Naive thymus-derived CD4-positive, alpha-beta T cell (primary cell): ENCODE measurements around the gene FGFR3. TPM values are rescaled to one million over a fixed set of nuclear protein-coding genes. Genes with fewer than 3 reads are reported as not detected.

ENCODE experiments used
- ATAC-seq: fragments of 150-1000 bp; cut with Tn5 transposase; 2 replicates; pipeline ENCODE4 v1.10.0; 2021; ENCODE audit warnings: mild to moderate bottlenecking, moderate library complexity
- CTCF ChIA-PET: fragments of 350-600 bp; sonication (Branson Sonifier 250); formaldehyde crosslinking; loops from one replicate; lab custom pipeline; 2021; ENCODE audit warnings: antibody characterized with exemption; lab: Charles Lee
- POLR2A ChIA-PET: fragments of 350-600 bp; sonication (Branson Sonifier 250); formaldehyde crosslinking; loops from one replicate; lab custom pipeline; 2021; ENCODE audit warnings: antibody characterized with exemption, inconsistent platforms; lab: Charles Lee
- DNase-seq, 9 donors: peaks; one replicate each; pipeline versions ENCODE4 v3.0.0 to v3.0.0-alpha.2; 2020 to 2022; ENCODE audit warnings: mixed read lengths in 1 of 9
- H3K27ac ChIP-seq: one replicate; pipeline ENCODE4 v1.7.0; 2013; ENCODE audit warnings: mild to moderate bottlenecking, low read depth, low read length, moderate library complexity
- H3K27me3 ChIP-seq, 2 donors: one replicate each; pipeline ENCODE4 v1.7.0; 2013; ENCODE audit warnings: low read length in 2 of 2, mild to moderate bottlenecking in 2 of 2, moderate library complexity in 2 of 2; ENCODE audit not compliant: control insufficient read depth in 2 of 2, insufficient read depth in 2 of 2
- H3K36me3 ChIP-seq, 3 experiments: 1 replicate in 2 of 3; 2 replicates in 1 of 3; pipeline ENCODE4 v1.7.0; 2013; ENCODE audit warnings: low read length in 3 of 3, mild to moderate bottlenecking in 3 of 3, moderate library complexity in 1 of 3; ENCODE audit not compliant: insufficient read depth in 3 of 3, control insufficient read depth in 2 of 3
- H3K4me1 ChIP-seq, 2 donors: one replicate each; pipeline ENCODE4 v1.7.0; 2013; ENCODE audit warnings: low read length in 2 of 2, mild to moderate bottlenecking in 2 of 2, moderate library complexity in 1 of 2; ENCODE audit not compliant: control insufficient read depth in 2 of 2, insufficient read depth in 2 of 2
- H3K4me3 ChIP-seq: 2 replicates; pipeline ENCODE4 v1.7.0; 2013; ENCODE audit warnings: mild to moderate bottlenecking, low read length
- H3K9me3 ChIP-seq, 3 experiments: 1 replicate in 2 of 3; 2 replicates in 1 of 3; pipeline ENCODE4 v1.7.0; 2013; ENCODE audit warnings: low read length in 3 of 3; ENCODE audit not compliant: control insufficient read depth in 2 of 3
- H3K27ac Mint-ChIP-seq, 9 donors: one replicate each; pipeline ENCODE4 v1.8.0; 2020 to 2022; ENCODE audit warnings: mixed read lengths in 9 of 9, mild to moderate bottlenecking in 8 of 9, moderate library complexity in 5 of 9, inconsistent platforms in 2 of 9
- H3K27me3 Mint-ChIP-seq, 5 donors: one replicate each; pipeline ENCODE4 v1.8.0; 2021 to 2022; ENCODE audit warnings: mixed read lengths in 5 of 5, mild to moderate bottlenecking in 1 of 5
- H3K36me3 Mint-ChIP-seq, 5 donors: one replicate each; pipeline ENCODE4 v1.8.0; 2020 to 2022; ENCODE audit warnings: mixed read lengths in 5 of 5, mild to moderate bottlenecking in 3 of 5, inconsistent platforms in 1 of 5
- H3K4me1 Mint-ChIP-seq, 7 donors: one replicate each; pipeline ENCODE4 v1.8.0; 2020 to 2022; ENCODE audit warnings: mixed read lengths in 7 of 7, mild to moderate bottlenecking in 3 of 7, inconsistent platforms in 1 of 7
- H3K4me3 Mint-ChIP-seq, 10 donors: one replicate each; pipeline ENCODE4 v1.8.0; 2020 to 2022; ENCODE audit warnings: mild to moderate bottlenecking in 10 of 10, mixed read lengths in 10 of 10, moderate library complexity in 6 of 10, inconsistent platforms in 2 of 10
- H3K9me3 Mint-ChIP-seq, 11 donors: one replicate each; pipeline ENCODE4 v1.8.0; 2020 to 2022; ENCODE audit warnings: mixed read lengths in 11 of 11, mild to moderate bottlenecking in 4 of 11, inconsistent platforms in 1 of 11, moderate library complexity in 1 of 11
- intact Hi-C, 2 donors: fragments of 100-400 bp; cut with micrococcal nuclease; formaldehyde crosslinking; loops; one replicate each; pipeline ENCODE4 v1.15.1; 2023
- polyA plus RNA-seq, 2 donors: library from polyadenylated mRNA; unstranded; fragments of 300-500 nt; fragmentation: Illumina TruSeq; gene quantifications; one replicate each; pipeline ENCODE4 v1.2.3, GENCODE V29; 2021
- total RNA-seq, 6 experiments: library from RNA in 5 of 6; stranded (reverse) in 5 of 6; gene quantifications; 1 replicate in 5 of 6; 2 replicates in 1 of 6; pipeline ENCODE4 v1.2.3 and lab custom pipeline; 2021 to 2026

Gene FGFR3
- total and polyA plus RNA-seq, 7 experiments from 2014 or later, result 1.0 TPM; not detected in 6

DNA sequence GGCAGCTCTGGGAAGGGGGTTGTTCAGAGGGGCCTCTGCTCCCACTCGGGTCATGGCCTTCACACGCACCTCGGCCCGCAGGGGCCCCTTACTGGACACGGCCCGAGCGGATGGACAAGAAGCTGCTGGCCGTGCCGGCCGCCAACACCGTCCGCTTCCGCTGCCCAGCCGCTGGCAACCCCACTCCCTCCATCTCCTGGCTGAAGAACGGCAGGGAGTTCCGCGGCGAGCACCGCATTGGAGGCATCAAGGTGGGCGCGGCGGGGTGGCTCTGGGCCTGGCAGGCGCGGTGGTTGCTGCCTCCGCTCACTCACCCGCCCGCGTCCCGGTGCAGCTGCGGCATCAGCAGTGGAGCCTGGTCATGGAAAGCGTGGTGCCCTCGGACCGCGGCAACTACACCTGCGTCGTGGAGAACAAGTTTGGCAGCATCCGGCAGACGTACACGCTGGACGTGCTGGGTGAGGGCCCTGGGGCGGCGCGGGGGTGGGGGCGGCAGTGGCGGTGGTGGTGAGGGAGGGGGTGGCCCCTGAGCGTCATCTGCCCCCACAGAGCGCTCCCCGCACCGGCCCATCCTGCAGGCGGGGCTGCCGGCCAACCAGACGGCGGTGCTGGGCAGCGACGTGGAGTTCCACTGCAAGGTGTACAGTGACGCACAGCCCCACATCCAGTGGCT is 8.3 kb downstream of the FGFR3 start:
- H3K36me3 ChIP-seq, result no peaks in the 10 kb centered on the region
- H3K4me3 Mint-ChIP-seq, result no peak overlapping the region
- CTCF ChIA-PET, result no interaction called here
- H3K4me1 Mint-ChIP-seq, result no peaks in the 10 kb centered on the region
- DNase-seq (no peak), ATAC-seq (no peak)
- H3K27me3 Mint-ChIP-seq, result peaks cover 5 to 22% (median 10%) of the 10 kb centered on the region in 5 donors
- H3K9me3 Mint-ChIP-seq, result no peaks in the 10 kb centered on the region
- POLR2A ChIA-PET, result no interaction called here
- H3K27me3 ChIP-seq, result peaks cover 0 to 4% of the 10 kb centered on the region in 2 donors
- intact Hi-C loops, result no loop called here
- no peaks in the 10 kb centered on the region for H3K9me3 ChIP-seq
- no peaks in the 10 kb centered on the region for H3K4me1 ChIP-seq
- H3K36me3 Mint-ChIP-seq, result no peaks in the 10 kb centered on the region
- H3K27ac Mint-ChIP-seq, result no peak overlapping the region
- no peak overlapping the region for H3K4me3 ChIP-seq
- no peak overlapping the region for H3K27ac ChIP-seq

DNA sequence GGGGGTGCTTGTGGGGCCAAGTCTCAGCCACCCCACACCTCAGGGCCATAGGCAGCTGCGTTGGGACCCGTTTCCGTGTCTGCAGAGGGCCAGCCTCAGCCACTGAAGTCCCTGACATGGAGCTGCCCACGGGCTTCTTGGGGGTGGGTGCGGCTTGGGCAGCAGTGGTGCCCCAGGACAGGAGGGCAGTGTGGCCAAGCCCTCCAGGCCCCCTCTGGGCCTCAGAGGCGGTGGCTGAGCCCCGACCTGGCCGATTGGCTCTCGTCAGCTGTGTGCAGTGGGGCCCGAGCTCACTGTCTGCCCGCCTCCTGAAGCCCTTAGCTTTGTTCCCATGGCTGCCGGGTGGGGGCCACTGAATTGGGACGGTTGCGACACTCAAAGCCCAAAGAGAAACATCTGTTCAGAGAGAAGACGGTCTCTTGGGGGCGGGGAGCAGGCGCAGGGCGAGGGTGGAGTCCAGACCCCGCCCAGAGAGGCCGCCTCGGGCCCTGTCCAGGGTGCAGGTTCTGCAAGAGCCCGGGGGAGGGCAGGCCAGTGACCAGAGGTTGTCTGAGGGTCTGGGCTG is 9.1 kb downstream of the FGFR3 start:
- Mint-ChIP-seq H3K4me1 (no peaks in the 10 kb centered on the region), H3K36me3 (no peaks in the 10 kb centered on the region), H3K9me3 (no peaks in the 10 kb centered on the region), H3K27me3 (peaks cover 0 to 17% (median 4%) of the 10 kb centered on the region in 5 donors), H3K4me3 (no peak overlapping the region), H3K27ac (no peak overlapping the region)
- ChIA-PET CTCF (no interaction called here), POLR2A (no interaction called here)
- no peak for DNase-seq
- H3K4me3 ChIP-seq, result no peak overlapping the region
- H3K9me3 ChIP-seq, result no peaks in the 10 kb centered on the region
- H3K27me3 ChIP-seq, result peaks cover 0 to under 1% of the 10 kb centered on the region in 2 donors
- intact Hi-C loops, result no loop called here
- H3K27ac ChIP-seq, result no peak overlapping the region
- H3K36me3 ChIP-seq, result no peaks in the 10 kb centered on the region
- ATAC-seq, result no peak
- no peaks in the 10 kb centered on the region for H3K4me1 ChIP-seq

DNA sequence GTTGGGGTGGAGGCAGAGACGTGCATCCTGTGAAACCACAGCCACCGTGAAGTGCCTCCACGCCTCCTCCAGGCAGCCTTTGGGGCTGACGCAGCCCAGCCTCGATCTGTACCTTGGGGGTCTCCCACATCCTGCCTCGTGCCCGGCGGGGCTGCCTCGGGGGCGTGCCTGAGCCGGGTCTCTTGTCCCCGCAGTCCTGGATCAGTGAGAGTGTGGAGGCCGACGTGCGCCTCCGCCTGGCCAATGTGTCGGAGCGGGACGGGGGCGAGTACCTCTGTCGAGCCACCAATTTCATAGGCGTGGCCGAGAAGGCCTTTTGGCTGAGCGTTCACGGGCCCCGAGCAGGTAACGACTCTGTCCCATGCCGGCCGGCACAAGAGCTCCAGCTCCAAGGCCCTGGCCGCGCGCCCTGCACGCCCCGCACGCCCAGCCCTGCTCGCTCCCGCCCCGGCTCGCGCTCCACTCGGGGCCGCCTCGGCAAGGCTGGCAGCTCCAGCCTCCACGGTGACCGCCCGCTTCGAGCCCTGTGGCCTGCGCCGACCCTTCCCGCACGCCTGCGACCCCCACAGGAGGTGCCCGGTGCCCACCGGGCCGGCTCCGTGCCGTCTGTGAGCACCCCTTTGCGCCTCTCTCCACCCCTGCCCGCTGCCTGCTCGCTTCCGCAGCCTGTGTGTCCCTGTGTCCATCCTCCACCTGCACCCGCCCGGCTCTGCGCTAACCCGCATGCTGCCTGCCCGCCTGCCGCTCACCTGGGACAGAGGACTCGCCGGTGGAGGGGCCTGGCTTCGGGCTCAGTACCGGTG is 9.8 kb downstream of the FGFR3 start:
- DNase-seq (no peak), ATAC-seq (no peak)
- no peak overlapping the region for H3K27ac ChIP-seq
- ChIA-PET POLR2A (no interaction called here), CTCF (interaction anchor here (0.6 kb wide), 1 partner anchor 31 kb away, joined by 3 read pairs; no protein-coding TSS in a partner anchor)
- H3K9me3 ChIP-seq, result no peaks in the 10 kb centered on the region
- no peaks in the 10 kb centered on the region for H3K36me3 Mint-ChIP-seq
- H3K27me3 ChIP-seq, result no peaks in the 10 kb centered on the region
- no peak overlapping the region for H3K27ac Mint-ChIP-seq
- no peaks in the 10 kb centered on the region for H3K36me3 ChIP-seq
- H3K27me3 Mint-ChIP-seq, result peaks cover 0 to 17% (median 4%) of the 10 kb centered on the region in 5 donors
- no peak overlapping the region for H3K4me3 Mint-ChIP-seq
- intact Hi-C loops, result no loop called here
- H3K4me1 ChIP-seq, result no peaks in the 10 kb centered on the region
- H3K4me1 Mint-ChIP-seq, result no peaks in the 10 kb centered on the region
- H3K9me3 Mint-ChIP-seq, result no peaks in the 10 kb centered on the region
- no peak overlapping the region for H3K4me3 ChIP-seq

DNA sequence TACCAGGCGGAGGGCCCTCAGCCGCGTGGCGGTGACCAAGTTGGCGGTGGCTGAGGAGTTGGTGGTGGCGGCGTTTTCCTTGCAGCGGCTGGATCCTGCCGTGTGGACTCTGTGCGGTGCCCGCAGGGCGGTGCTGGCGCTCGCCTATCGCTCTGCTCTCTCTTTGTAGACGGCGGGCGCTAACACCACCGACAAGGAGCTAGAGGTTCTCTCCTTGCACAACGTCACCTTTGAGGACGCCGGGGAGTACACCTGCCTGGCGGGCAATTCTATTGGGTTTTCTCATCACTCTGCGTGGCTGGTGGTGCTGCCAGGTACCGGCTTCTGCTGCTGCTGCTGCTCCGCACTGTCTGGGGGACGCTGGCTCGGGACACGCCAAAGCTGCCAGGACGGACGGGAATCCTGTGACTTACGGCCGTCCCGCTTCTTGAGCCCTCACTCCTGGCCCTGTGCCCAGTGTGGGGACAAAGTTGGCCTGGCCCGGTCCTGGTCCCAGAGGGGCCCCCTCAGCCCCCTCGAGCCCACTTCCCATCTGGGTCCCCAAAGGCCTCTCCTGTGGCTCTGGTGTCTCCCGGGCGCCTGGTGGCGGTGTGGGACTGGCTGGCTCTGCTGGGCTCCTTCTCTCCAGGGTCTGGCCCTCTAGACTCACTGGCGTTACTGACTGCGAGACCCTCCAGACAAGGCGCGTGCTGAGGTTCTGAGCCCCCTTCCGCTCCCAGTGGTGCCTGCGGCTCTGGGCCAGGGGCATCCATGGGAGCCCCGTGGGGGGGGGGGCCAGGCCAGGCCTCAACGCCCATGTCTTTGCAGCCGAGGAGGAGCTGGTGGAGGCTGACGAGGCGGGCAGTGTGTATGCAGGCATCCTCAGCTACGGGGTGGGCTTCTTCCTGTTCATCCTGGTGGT is 10.7 kb downstream of the FGFR3 start:
- Histone ChIP-seq H3K27ac (no peak overlapping the region), H3K27me3 (no peaks in the 10 kb centered on the region), H3K9me3 (no peaks in the 10 kb centered on the region), H3K4me1 (no peaks in the 10 kb centered on the region), H3K4me3 (no peak overlapping the region), H3K36me3 (no peaks in the 10 kb centered on the region)
- CTCF ChIA-PET, result interaction anchor here (0.6 kb wide), 2 partner anchors 31 to 232 kb away, joined by 3 read pairs; no protein-coding TSS in a partner anchor
- Mint-ChIP-seq H3K4me3 (no peak overlapping the region), H3K27ac (no peak overlapping the region), H3K36me3 (no peaks in the 10 kb centered on the region), H3K27me3 (peaks cover 0 to 10% (median 1%) of the 10 kb centered on the region in 5 donors), H3K4me1 (no peaks in the 10 kb centered on the region), H3K9me3 (no peaks in the 10 kb centered on the region)
- DNase-seq (no peak), ATAC-seq (no peak)
- intact Hi-C loops, result no loop called here
- POLR2A ChIA-PET, result no interaction called here

DNA sequence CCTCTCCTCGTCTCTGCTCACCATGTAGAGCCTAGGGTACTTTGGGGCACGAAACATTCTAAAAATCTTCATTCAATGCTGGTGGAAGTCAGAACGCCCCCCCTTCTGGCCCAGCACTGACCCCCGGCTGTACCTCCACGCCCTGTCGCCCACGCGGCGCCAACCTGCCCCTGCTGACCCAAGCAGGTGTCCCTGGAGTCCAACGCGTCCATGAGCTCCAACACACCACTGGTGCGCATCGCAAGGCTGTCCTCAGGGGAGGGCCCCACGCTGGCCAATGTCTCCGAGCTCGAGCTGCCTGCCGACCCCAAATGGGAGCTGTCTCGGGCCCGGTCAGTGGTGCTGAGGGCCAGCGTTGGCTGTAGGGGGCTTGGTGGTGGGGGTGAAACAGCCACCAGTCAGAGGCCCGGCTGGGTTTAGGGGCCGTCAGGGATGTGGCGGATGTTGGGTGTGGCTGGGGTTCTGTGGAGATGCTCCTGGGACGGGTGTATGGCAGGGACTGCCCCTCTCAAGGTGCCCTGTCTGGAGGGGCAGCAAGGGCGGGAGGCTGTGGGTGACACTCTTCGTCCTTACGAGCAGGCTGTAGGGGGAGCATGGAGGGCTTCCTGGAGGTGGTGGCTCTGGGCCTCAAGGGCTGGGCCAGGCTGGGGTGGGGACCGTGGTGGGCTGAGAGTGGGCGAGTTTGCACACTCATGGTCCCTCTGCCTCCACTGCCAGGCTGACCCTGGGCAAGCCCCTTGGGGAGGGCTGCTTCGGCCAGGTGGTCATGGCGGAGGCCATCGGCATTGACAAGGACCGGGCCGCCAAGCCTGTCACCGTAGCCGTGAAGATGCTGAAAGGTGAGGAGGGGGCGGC is 11.8 kb downstream of the FGFR3 start:
- ChIA-PET POLR2A (no interaction called here), CTCF (interaction anchor here (0.6 kb wide), 1 partner anchor 233 kb away, joined by 3 read pairs; no protein-coding TSS in a partner anchor)
- Histone ChIP-seq H3K36me3 (no peaks in the 10 kb centered on the region), H3K4me3 (no peak overlapping the region), H3K9me3 (no peaks in the 10 kb centered on the region), H3K27ac (no peak overlapping the region), H3K27me3 (no peaks in the 10 kb centered on the region), H3K4me1 (no peaks in the 10 kb centered on the region)
- ATAC-seq (no peak), DNase-seq (no peak)
- no peak overlapping the region for H3K27ac Mint-ChIP-seq
- H3K36me3 Mint-ChIP-seq, result no peaks in the 10 kb centered on the region
- no peak overlapping the region for H3K4me3 Mint-ChIP-seq
- peaks cover 0 to 2% (median 0%) of the 10 kb centered on the region in 7 donors for H3K4me1 Mint-ChIP-seq
- peaks cover 0 to 6% (median 0%) of the 10 kb centered on the region in 5 donors for H3K27me3 Mint-ChIP-seq
- H3K9me3 Mint-ChIP-seq, result no peaks in the 10 kb centered on the region
- intact Hi-C loops, result no loop called here
